Psoas muscle (tissue), 8 donors: ENCODE measurements around the gene SSC4D. TPM values are rescaled to one million over a fixed set of nuclear protein-coding genes. Genes with fewer than 3 reads are reported as not detected.
"Not testable (repeated sequence)": the region's sequence is repeated elsewhere in the genome, so short reads cannot be mapped to it uniquely, and the experiment has no call there.

ENCODE experiments used
- ATAC-seq, 4 donors: fragments of 200-7000 bp; cut with Tn5 transposase; one replicate each; pipeline ENCODE4 v1.9.1; 2020; ENCODE audit warnings: moderate library complexity in 3 of 4, mild to moderate bottlenecking in 2 of 4
- DNase-seq, 2 donors: peaks; one replicate each; pipeline ENCODE4 v3.0.0-alpha.2; 2020
- H3K27ac ChIP-seq: fragments of 200-600 bp; one replicate; pipeline ENCODE4 v1.8.0; 2022
- H3K27me3 ChIP-seq, 3 donors: fragments of 200-600 bp in 1 of 3; one replicate each; pipeline versions ENCODE4 v1.6.1 to v1.8.0; 2013 to 2022; ENCODE audit warnings: low read length in 2 of 3, mild to moderate bottlenecking in 2 of 3, moderate library complexity in 1 of 3; ENCODE audit not compliant: insufficient read depth in 3 of 3
- H3K36me3 ChIP-seq, 2 donors: fragments of 200-600 bp in 1 of 2; one replicate each; pipeline versions ENCODE4 v1.6.1 to v1.8.0; 2013 to 2022; ENCODE audit warnings: low read depth in 1 of 2, mild to moderate bottlenecking in 1 of 2, moderate library complexity in 1 of 2; ENCODE audit not compliant: insufficient read depth in 1 of 2
- H3K4me1 ChIP-seq: fragments of 200-600 bp; one replicate; pipeline ENCODE4 v1.8.0; 2022
- H3K4me3 ChIP-seq: fragments of 200-600 bp; one replicate; pipeline ENCODE4 v1.8.0; 2022; ENCODE audit warnings: mild to moderate bottlenecking
- H3K9me3 ChIP-seq: fragments of 200-600 bp; one replicate; pipeline ENCODE4 v1.8.0; 2022
- CTCF ChIP-seq: fragments of 200-600 bp; IDR thresholded peaks from one replicate; pipeline ENCODE4 v1.8.0; 2022; ENCODE audit warnings: antibody characterized with exemption
- WGBS, 3 donors: extraction: QIAGEN DNeasy Blood & Tissue Kit; methylation state at CpG; one replicate each; pipeline versions ENCODE4 v1.1.6 to v1.1.7; 2013; 5-methylcytosine and 5-hydroxymethylcytosine counted together
- intact Hi-C, 2 donors: fragments of 100-400 bp; cut with DNase I; formaldehyde crosslinking; loops; one replicate each; pipeline versions ENCODE4 v1.11.0 to v1.14.2; 2022
- polyA plus RNA-seq, 3 donors: library from polyadenylated mRNA; stranded (reverse); fragments of 200-250 nt; gene quantifications; one replicate each; pipeline ENCODE4 v1.2.3, GENCODE V29; 2013
- total RNA-seq, 4 donors: library from RNA; stranded (reverse); fragmentation: NEBNext Ultra II Directional in 2 of 4; extraction: Animal tissue kit (Norgen Biotek cat#: 25700) in 2 of 4; gene quantifications; one replicate each; pipeline versions ENCODE4 v1.2.1 to v1.2.4, GENCODE V29; 2021 to 2023
- donor health status: healthy with polysubstance abuse.
- donor health status: DM: no; HTN: no; CAD: no; lungs with moderate emphysema.
- donor health status: Bipolar disorder and iron deficiency.
- donor health status: healthy.
- donor health status: DM: yes; HTN: yes; CAD: no.
- donor health status: DM: no; HTN: no; CAD: no.
- donor health status: DM: no; HTN: no; CAD: no.
- donor health status: DM: yes; HTN: yes; CAD: no.

SSC4D gene
- total and polyA plus RNA-seq, 7 donors = 0.79 to 3.3 (median 1.0) TPM

- H3K36me3 ChIP-seq = no peaks in the 10 kb centered on the region
- H3K4me3 ChIP-seq = no peak overlapping the region
- H3K27ac ChIP-seq = no peak overlapping the region
- ATAC-seq (no peak), DNase-seq (no peak)
- H3K4me1 ChIP-seq = no peaks in the 10 kb centered on the region
- H3K27me3 ChIP-seq = no peaks in the 10 kb centered on the region
- intact Hi-C loops = no loop called here
- no peaks in the 10 kb centered on the region for H3K9me3 ChIP-seq
- TF ChIP-seq CTCF = no peak
- 80 to 85% (median 82%) methylated on average over 13 of the region's 13 CpGs for WGBS, 3 donors
Observed at GRCh38 chr7:76428149-76428823, 18.8 kb upstream of the SSC4D start.

- no peaks in the 10 kb centered on the region for H3K27me3 ChIP-seq
- WGBS, 3 donors = 93 to 97% (median 96%) methylated on average over 5 of the region's 5 CpGs
- H3K9me3 ChIP-seq = no peaks in the 10 kb centered on the region
- intact Hi-C loops = no loop called here
- H3K4me3 ChIP-seq = no peak overlapping the region
- ATAC-seq (no peak), DNase-seq (no peak)
- no peaks in the 10 kb centered on the region for H3K36me3 ChIP-seq
- no peak for TF ChIP-seq CTCF
- no peak overlapping the region for H3K27ac ChIP-seq
- no peaks in the 10 kb centered on the region for H3K4me1 ChIP-seq
Observed at GRCh38 chr7:76427635-76428034, 18.1 kb upstream of the SSC4D start.

GRCh38 chr7:76426246-76426645 is 16.7 kb upstream of the SSC4D start:
- intact Hi-C loops = no loop called here
- no peak for TF ChIP-seq CTCF
- WGBS, 3 donors = 92 to 95% (median 93%) methylated on average over 4 of the region's 4 CpGs
- Histone ChIP-seq H3K4me1 (no peaks in the 10 kb centered on the region), H3K27ac (no peak overlapping the region), H3K9me3 (no peaks in the 10 kb centered on the region), H3K27me3 (no peaks in the 10 kb centered on the region), H3K4me3 (no peak overlapping the region), H3K36me3 (no peaks in the 10 kb centered on the region)
- DNase-seq (no peak), ATAC-seq (no peak)

- H3K4me3 ChIP-seq, H3K4me1 ChIP-seq, intact Hi-C loops, H3K9me3 ChIP-seq, H3K36me3 ChIP-seq, H3K27ac ChIP-seq, H3K27me3 ChIP-seq, DNase-seq, ATAC-seq: not testable (repeated sequence)
- 92 to 99% (median 96%) methylated on average over 4 of the region's 4 CpGs for WGBS, 3 donors
Observed at GRCh38 chr7:76425558-76425957, 16.1 kb upstream of the SSC4D start.

- H3K9me3 ChIP-seq = peaks cover 6% of the 10 kb centered on the region
- no peaks in the 10 kb centered on the region for H3K4me1 ChIP-seq
- no peaks in the 10 kb centered on the region for H3K27me3 ChIP-seq
- 91 to 93% (median 91%) methylated on average over 9 of the region's 9 CpGs for WGBS, 3 donors
- no peak for DNase-seq
- no peak for ATAC-seq
- no peak for TF ChIP-seq CTCF
- no peak overlapping the region for H3K27ac ChIP-seq
- H3K4me3 ChIP-seq = no peak overlapping the region
- intact Hi-C loops = no loop called here
- no peaks in the 10 kb centered on the region for H3K36me3 ChIP-seq
Observed at GRCh38 chr7:76425156-76425555, 15.7 kb upstream of the SSC4D start.
